ENCODE data around the gene CD79B.
A peak's percentile ranks its signal among the peaks of the same experiment; 100 is the strongest.

The CD79B gene

DNA sequence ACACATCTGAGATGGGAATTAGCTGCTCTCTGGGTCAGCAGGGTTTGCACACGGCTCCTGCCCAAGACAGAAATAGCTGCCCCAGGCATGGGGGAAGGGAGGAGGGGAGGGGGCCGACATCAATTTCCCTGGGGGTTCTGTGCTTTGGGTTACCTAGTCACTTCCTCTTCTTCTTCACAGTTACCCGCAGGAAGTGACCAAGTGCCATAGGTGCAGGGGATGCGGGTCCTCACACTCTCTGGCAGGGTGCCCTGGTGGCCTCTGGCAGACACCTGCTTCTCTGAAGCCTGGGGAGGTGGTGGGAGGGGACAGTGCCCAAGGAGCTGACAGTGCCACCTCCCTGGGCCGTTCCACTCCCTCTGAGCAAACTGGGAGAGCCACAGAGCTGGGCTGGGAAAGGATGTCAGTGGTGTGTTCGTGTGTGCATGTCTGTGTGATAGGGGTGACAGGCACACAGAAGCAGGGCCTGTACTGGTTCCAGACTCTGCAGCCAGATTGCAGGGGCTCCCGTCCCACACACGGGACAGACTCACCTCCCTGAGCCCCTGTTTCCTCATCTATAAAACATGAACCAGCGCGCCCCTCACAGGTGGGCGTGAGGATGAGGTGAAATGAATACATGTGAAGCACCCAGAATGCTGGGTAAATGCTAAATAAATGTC is 22.4 kb upstream of the CD79B start:
- DNase-seq (ENCODE audit: low read depth), result no peak
- no peak overlapping the region for H3K4me3 ChIP-seq (ENCODE audit: low read depth, low read length)
- TF ChIP-seq, protein P1, sequence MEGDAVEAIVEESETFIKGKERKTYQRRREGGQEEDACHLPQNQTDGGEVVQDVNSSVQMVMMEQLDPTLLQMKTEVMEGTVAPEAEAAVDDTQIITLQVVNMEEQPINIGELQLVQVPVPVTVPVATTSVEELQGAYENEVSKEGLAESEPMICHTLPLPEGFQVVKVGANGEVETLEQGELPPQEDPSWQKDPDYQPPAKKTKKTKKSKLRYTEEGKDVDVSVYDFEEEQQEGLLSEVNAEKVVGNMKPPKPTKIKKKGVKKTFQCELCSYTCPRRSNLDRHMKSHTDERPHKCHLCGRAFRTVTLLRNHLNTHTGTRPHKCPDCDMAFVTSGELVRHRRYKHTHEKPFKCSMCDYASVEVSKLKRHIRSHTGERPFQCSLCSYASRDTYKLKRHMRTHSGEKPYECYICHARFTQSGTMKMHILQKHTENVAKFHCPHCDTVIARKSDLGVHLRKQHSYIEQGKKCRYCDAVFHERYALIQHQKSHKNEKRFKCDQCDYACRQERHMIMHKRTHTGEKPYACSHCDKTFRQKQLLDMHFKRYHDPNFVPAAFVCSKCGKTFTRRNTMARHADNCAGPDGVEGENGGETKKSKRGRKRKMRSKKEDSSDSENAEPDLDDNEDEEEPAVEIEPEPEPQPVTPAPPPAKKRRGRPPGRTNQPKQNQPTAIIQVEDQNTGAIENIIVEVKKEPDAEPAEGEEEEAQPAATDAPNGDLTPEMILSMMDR (conservative IDR thresholded peaks at IDR 0.05; ENCODE audit: low read depth, low read length), result no peak

DNA sequence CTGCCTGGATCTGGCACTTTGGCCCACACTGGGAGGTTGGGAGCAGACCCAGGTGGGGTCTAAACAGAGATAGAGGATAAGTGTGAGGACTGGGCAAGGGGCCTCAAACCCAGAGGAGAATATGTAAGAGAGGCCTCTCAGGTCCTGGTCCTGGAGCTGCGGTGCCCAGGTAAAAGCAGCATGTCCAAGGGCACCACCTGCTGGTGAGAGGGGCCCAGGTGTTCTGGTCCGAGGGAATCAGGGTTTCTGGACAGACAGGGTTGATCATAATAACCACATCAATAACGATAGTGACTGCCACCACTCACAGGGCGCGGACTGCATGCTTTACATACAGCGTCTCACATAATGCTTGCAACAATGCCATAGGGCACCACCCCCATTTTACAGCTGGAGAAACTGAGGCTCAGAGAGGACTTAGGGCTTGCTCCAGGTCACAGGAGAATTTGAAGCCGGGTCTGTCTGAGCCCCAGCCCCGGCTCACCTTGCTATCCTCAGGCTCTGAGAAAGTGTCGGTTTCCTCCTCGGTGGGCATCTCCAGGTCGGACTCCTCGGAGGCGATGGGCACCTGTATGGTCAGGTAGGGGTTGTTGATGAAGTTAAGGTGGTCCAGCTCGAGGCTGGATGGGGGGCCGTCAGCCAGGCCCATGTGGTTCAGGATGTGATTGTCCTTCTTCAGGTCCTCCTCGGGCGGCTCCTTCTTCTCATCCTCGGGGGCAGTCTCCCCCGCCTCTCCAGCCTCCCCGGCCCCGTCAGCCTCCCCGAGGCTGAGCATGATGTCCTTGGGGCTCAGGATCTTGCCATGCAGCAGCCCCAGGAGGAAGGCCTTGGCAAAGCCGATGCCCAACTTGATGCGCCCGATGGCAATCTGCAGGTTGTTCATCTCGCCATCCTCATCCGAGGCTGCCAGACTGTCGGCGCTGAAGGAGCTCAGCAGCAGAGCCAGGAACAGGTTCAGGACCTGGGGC is 19.1 kb upstream of the CD79B start:
- TF ChIP-seq, protein P1 (conservative IDR thresholded peaks at IDR 0.05; ENCODE audit: low read depth, low read length), result peak; percentile 48
- no peak for DNase-seq (ENCODE audit: low read depth)
- H3K4me3 ChIP-seq (ENCODE audit: low read depth, low read length), result no peak overlapping the region

DNA sequence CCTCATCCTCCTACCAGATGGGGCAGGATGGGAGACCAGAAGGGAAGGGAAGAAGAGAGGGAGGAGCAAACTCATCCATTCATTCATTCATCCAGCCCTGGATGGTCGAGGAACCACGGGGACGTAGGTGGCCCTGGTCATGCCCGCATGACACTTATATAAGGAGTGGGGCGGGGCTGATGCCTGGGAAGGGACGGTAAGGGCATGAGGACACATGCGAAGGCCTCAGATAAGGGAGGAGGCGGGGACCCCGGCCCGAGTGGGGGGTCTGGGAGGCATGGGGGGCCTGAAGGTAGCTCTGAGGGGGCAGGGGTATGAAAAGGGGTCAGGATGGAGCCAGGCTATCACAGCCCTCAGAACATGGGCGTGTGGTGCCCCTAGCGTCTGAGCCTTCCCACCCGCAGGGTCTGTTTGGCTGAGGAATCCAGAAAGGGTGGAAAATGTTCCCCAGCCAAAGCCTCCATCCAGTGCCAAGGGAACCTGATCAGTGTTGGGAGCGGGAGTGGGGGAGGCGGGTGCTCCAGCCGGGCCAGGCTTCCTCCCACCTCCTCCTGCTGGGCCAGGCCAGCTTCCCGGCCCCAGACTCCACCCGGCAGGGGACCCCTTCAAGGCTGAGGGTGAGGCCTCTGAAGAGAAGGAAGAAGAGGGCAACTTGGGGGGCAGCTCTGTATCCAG is 17.6 kb upstream of the CD79B start:
- no peak for DNase-seq (ENCODE audit: low read depth)
- TF ChIP-seq, protein P1 (conservative IDR thresholded peaks at IDR 0.05; ENCODE audit: low read depth, low read length), result no peak
- no peak overlapping the region for H3K4me3 ChIP-seq (ENCODE audit: low read depth, low read length)

DNA sequence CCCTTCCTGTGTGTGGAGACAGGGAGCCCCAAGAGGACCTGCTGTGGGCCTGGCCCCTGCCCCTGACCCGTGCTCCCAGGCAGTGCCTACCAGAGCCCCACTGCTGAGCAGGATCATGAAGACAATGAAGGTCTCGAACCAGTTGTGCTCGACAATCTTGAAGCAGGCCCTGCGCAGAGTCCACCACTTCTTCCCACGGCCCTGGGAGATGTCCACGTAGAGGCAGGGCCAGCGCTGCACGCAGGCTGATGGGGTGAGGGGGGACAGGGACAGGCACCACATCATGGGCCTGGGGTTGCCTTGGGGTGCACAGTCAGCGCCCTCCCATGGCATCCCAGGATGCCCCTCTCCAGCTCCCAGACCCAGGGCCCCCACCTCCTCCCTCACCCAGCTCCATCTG is 16.4 kb upstream of the CD79B start:
- no peak for DNase-seq (ENCODE audit: low read depth)
- TF ChIP-seq, protein P1 (conservative IDR thresholded peaks at IDR 0.05; ENCODE audit: low read depth, low read length), result no peak
- H3K4me3 ChIP-seq (ENCODE audit: low read depth, low read length), result no peak overlapping the region

DNA sequence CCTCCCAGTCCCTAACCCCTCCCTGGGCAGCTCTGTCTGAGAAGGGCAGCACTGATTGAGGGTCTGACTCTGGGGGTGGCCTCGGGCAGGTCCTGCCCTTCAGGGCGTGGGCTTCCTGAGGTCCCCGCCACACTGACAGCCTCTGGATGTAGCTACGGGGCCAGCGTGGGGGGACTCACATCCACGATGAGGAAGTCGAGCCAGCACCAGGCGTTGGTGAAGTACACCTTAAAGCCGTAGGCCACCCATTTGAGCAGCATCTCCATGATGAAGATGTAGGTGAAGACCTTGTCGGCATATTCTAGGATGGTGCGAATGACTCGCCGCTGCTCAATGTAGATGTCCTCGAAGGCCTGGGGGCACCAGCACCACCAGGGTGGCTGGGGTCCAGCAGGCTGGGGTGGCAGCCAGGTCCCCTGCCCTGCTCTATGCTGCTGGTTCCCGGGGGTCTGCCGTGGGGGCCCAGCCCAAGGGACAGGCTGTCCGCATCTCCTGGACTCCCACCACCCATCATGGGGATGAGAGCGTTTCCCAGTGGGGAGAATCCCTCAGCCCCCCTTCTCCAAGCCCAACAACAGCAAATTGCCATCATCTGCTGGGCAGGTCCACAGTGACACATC is 15.7 kb upstream of the CD79B start:
- TF ChIP-seq, protein P1 (conservative IDR thresholded peaks at IDR 0.05; ENCODE audit: low read depth, low read length), result no peak
- no peak for DNase-seq (ENCODE audit: low read depth)
- no peak overlapping the region for H3K4me3 ChIP-seq (ENCODE audit: low read depth, low read length)

DNA sequence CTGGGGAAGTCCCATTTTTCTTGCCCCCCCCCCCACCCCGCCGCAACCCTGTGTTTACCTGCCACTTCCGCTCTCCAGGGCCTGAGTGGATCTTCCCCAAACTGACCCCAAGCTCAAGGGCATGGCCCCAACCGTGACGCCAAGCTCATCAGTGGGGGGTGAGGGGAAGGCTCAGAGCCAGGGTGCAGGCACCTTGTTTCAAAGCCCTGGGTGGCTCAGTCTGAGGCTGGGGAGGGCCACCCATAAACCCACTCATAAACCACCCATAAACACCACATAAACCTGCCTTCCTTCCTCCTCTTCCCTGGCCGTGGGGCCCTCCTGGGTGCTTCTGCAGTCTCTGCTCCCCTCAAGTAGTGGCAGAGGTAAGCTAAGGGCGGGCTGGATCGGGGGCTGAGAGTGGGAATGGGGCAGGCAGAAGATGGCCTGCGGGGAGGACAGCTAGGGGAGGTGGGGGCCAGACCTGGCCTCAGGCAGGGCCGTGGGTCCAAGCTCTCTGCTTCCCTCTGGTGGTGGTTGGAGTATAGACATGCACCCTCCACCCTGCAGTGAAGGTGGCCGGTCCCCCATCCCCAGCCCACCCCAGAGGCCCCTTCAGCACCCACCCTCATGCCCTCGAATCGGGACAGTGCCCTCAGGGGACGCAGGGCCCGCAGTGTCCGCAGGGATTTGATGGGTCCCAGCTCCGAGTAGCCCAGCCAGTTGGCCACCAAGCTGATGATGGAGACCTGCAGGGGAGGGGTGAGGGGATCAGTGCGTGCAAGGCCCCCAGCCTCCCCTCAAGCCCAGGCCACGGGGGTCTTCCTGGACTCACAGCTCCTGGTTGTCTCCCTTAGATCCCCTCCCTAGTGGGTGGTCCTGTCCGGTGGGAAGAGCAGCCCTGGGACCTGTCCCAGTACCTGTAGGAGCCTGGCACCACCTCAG is 14.6 kb upstream of the CD79B start:
- peak; percentile 47 for DNase-seq (ENCODE audit: low read depth)
- no peak overlapping the region for H3K4me3 ChIP-seq (ENCODE audit: low read depth, low read length)
- TF ChIP-seq, protein P1 (conservative IDR thresholded peaks at IDR 0.05; ENCODE audit: low read depth, low read length), result peak; percentile 77

Measured in choroid plexus epithelial cell (primary cell).